HL-60/S4 (cell line): Measurements from ENCODE around the gene CMTR1.
"Not testable (repeated sequence)": the region's sequence is repeated elsewhere in the genome, so short reads cannot be mapped to it uniquely, and the experiment has no call there.

Experiments
- in situ Hi-C: fragments of 300-500 bp; cut with MboI; formaldehyde crosslinking; loops from 2 replicates; pipeline ENCODE4 v1.14.3; 2022; ENCODE audit warnings: low sequenced_read_pairs

CMTR1 gene

DNA sequence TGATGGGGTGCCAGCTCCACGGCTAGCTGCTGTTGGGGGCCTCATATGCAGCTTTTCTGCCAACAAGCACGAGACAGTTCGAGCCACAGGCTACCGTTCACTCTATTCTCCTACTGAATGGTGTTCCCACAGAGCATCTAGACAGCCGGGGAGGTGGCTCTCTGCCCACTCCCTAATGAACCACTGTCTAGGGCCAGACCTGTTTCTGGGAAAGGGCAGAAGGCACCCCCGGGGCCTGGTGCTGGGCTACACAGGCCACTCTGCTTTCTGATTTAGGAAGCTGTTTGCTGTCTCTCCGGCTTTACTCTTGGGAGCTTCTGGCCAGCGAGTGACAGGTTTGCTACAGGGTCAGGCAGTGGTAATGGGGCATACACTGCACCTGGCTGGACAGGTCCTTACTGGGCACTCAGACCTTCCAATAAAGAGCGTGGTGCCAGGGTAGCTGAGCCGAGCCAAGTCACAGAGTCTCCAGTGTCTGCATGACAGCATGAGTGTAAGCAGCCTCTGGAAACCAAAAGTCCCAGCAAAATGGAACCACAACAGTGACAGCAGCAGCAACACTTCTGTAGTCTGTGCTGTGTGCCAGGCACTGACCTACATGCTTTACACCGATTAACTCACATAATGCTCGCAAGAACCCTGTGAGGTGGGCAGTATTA lies 58.3 kb downstream of the CMTR1 start:
- in situ Hi-C loops, result no loop called here

DNA sequence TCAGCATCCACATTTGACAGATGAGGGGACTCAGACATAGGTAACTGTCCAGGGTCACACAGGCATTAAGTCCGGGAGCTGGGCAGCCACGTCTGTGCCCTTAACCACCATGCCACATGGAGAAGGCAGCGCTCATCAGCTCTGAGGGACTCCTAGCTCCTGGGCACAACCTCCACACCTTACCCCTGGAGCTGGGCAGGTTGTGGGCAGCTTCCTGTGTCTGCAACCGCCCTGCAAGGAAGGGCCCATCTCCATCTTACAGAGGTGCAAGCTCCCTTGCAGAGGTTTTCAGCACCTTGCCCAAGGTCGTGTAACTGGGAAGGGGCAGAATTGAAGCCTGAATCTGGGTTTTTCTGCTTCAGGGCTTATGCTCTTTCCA lies 58.8 kb downstream of the CMTR1 start:
- in situ Hi-C loops, result no loop called here

DNA sequence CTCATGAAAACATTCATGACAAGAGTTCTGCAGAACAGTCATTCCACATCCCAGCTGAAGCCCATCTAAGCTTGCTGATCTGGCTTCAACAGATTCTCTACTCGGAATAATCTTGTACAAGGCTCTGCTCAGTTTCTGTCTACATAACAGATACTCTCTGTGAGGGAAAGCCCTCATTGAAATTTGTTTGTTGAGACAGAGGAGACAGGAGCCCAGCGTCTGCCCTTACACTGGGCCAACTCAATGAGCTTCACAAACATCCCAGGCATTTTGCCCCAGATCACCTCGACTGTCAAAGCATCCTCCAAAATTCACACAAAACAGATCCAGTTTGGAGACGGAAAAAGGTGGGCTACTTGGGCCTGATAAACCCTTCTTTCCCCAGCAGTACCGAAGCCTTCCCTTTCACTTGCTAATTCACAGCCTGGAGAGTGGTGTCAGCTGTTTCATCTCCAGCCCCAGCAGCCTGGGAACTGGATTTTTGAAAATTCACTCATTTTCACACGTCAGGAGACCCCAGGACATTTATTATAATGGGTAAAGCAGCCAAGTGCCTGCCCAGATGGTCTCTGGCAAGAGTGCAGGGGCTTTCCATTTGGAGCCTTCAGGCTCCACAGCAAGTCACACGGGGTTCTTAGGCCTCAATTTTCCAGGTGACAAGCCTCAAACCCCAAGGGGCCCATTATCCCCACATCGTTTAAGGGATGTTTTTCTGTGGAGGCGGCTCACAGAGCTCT lies 59.4 kb downstream of the CMTR1 start:
- in situ Hi-C loops, result no loop called here

DNA sequence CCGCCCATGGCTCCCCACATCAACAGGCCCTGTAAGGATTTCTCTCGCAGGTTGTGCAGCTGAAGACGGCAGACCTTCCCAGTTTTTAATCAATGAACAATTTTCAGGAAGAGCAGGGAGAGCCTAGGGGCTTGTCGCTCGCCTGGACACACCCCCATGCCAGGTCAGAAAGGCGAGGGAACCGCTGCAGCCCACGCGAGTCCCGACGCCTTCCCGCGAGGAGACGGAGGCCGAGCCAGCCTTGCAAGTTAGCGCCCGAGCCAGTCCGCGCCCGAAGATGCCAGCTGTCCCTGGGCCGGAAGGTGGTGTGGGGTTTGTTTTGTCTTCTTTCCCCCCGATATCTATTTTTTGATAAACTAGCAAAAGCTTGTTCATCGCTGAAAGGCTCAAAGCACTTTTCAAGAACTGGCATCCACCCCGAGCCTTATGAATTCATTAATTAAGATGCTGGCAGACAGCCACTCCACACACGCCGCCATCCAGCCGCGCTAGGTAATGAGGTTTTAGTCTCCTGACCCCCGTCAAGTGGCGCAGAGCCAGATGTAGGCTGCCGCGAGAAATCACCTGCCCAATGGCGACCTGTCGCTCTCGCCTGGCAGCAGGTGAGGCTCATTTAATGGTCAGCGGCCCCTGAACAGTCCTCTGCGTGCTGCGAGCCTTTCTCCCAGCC lies 60.1 kb downstream of the CMTR1 start:
- in situ Hi-C loops, result no loop called here

DNA sequence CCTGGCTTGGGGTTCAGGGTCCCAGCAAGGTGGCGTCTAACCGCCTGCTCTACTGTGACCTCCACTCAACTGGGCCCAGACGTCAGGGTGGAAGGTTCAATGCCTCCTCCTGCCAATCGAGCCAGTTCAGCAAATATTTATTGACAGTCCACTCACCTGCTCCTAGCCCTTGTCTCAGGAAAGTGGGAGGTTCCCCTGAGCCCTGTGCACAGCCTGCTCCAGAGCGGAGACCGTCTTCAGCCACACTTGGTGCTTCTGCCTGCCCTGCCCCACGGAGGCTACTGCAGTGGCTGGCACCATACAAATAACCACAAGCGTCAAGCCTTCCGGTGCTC lies 60.6 kb downstream of the CMTR1 start:
- in situ Hi-C loops, result no loop called here

DNA sequence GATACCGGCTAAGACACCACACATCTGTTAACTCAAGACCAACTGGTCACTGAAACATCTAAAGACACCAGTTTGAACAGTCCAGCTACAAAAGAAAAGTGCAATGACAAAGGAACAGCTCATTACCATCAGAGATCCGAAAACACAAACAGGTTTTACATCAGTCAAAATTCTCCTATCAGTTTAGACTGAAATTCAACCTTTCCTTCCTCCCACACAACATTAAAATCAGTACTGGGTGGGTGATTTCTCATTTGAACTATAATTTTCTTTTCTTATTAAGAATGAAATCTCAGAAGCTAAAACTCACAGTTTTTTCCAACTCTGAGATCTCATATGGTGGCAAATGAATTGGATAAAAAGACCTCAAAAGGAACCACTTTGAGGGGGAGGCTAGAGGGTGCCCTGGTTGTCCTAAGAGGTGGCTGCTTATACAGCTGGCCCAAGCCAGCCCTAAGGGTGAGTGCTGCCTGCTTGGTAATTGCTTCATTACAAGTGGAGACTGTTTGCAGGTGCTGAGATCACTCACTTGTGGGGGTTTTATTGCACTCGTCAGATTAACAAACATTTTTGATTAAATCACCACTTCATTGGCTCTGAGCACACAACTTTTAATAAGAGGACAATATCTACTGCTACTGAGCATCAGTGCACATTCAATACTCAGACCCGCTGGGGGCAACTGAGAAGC lies 62.4 kb downstream of the CMTR1 start:
- in situ Hi-C loops, result no loop called here

DNA sequence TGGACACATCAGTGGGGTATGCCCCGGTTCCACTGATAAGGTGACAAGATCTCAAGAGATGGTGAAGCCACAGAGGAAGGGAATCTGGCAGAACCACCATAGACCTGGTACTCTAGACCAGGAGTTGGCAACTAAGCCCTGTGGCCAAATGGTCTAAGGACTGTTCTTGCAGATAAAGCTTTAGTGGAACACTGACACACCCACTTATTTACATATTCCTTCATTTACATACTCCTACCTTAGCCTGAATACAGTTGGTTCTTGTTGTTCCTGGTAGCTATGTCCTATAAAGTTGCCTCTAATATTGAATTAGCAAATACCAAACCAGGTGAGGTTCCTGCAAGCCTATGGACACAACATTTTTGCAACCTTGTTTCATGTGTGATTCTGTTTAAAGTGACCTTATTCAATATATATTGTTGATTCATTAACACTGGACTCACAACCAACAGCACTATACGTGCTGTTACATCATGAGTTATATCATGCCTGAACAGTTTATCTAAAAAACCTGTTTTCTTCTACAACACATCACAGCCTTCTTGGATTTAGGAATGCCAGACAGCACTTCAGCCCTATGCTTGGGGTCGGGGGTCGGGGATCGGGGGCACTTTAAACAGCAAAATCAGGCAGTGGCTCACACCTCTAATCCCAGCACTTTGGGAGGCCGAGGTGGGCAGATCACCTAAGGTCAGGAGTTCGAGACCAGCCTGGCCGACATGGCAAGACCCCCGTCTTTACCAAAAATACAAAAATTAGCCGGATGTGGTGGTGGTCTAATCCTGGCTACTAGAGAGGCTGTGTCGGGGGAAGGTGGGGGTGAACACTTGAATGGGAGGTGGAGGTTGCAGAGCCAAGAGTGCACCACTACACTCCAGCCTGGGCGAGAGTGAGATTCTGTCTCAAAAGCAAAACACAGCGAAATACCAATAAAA lies 64.2 kb downstream of the CMTR1 start:
- in situ Hi-C loops, result no loop called here

DNA sequence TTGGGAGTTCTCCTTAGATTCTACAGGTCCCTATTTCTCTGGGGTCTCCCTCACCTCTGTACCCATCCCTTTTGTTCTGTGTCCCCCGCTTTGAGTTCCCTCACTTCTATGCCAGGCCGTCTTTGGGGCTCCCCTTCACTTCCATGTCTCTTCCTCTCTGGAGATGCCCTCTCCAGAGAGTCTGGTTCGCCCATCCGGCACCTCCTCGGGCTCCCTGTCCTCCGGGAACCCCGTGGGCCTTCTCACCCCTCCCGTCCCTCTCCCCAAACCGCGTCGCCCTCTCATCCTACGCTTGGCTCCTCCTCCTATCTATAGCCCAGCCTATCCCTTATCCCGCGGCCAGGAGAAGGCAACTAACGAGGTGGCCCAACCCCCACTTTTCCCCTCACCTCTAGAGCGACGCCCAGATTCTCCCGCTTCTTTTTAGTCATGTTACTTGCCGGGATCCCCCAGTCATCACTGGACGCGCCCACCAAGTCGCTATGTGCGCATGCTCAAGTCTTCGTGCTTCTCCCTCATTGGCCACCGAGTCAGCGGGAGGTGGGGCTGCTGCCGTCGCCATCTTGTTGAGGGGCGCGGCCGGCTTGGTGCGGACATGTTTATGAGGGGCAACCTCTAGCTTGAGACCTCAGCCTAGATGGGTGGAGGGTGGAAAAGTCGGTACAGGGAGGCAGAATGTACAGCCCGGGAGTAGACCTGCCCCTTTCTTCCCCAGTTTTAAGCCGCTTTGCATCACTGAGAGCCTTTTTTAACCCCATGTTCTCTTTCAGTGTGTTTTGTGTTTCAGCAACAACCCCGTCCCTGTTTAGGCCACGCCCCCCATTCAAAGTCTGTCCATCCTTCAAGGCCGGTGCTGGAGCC lies 66.6 kb downstream of the CMTR1 start, which contains the start of gene CCDC167:
TSS of gene CCDC167 (minus strand) at position 461 of the 861 bp plus-strand sequence. CDS start at position 431, 30 bp downstream.
- in situ Hi-C loops, result no loop called here

DNA sequence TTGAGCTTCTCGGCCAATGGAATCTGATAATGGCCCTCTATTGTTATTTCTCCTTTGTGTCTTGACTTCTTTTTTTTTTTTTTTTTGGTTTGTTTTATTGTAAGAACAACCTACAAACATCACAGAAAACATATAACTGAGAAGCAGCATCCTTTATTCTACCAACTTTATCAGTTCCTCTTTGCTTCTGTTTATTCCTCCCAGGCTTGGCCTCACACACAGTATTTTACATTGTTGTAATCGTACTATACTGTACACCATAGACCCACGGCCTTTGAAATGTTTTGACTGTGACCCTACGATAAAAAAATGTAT lies 67.2 kb downstream of the CMTR1 start:
- in situ Hi-C loops, result no loop called here

DNA sequence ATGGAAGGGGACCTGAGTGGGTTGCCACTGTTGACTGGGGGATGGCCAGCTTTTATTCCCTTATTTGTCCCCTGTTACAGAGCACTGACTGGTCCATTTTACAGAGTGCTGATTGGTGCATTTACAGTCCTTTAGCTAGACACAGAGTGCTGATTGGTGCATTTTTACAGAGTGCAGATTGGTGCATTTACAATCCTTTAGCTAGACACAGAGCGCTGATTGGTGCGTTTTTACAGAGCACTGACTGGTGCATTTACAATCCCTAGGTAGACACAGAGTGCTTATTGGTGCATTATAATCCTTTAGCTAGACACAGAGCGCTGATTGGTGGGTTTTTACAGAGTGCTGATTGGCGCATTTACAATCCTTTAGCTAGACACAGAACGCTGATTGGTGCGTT lies 67.9 kb downstream of the CMTR1 start:
- in situ Hi-C loops, result not testable (repeated sequence)

DNA sequence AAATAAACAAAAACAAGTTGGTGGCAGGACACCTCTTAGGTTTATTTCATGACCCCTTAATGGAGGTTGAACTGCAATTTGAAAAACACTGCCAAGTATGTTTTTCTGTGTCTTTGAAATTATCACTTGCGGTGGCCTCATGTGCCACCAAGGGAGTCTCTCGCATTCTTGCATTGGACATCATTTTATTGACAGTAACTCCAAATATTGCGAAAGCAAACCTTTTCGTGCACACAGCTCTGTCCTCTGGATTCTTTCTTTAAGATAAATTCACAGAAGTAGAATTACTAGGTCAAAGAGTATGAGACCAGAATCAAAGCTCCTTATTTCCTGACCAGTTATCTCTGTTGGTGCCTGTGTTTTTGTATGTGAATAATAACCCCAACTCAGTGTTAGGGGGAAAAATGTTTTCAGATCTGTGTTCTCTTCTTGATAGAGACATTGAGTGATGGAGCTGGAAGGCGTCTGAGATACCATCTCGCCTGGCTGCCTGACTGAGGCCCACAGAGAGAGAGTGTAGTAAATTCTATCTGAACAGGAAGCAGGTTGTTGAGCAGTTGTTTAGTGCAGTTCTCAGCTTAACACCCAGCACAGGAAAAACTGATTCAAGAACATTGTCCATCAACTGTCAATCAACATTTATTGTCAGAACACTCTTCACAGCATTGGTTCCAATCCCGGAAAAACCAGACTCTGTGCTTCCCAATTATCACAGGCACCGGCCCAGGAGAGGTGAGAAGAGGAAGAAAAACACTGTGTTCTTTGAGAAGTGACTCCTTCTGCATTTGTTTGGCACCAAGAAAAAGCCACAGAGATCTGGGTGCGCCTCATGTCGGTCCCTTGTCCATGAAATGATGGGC lies 68.8 kb downstream of the CMTR1 start:
- in situ Hi-C loops, result no loop called here

DNA sequence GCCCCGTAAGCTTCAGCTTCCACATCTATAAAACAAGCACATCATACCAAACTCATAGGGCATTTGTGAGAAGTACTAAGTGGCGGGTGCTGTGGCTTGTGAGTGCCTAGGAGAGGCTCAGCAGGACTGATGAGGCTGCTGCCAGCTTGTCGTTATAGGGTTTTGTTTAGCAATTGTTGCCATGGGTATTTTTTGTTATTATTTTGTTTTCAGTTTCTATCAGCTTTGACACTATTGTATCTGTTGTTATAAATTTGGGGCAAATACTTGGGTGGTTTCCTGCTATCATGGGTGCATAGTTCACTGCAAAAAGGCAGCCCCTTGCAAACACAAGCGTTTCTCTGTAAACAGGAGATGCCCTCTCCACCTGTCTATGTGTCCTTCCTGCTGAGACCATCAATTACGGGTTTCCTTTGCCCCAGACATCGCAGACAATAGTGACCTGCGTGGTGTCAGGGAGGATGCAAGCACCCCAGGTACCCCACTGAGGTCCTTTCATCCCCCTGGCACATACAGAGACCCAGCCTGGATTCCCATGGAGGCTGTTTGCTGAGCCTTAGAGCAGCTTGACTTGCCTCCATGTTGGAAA lies 69.8 kb downstream of the CMTR1 start:
- in situ Hi-C loops, result no loop called here

DNA sequence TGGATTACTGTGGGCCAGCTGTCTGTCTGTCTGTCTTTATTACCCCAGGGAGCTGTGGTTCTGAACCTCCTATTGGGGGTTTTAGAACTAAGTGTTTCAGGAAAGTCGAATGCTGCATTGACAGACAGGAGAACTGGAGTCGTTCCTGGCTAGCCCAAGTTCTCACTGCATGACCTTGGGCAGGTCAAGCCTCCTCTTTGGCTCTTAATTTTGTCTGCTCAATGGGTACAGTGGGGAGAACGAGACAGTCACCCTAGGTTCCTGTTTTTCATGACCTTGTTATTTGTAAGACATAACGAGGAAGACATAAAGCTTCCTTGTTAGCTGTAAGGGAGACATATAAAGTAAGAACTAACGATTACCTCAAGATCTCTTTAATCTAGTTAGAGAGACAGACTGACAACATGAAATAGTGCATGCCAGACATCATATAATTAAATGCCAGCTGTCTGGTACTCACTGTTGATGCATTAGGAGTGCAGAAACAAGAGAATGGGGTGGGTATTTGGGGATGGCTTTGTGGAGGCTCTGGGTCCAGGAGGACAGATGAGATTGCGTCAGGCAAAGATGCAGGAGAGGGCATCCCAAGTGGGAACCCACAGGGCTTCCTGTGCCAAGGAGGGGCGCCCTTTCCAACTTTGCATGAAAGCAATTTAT lies 70.4 kb downstream of the CMTR1 start:
- in situ Hi-C loops, result no loop called here

DNA sequence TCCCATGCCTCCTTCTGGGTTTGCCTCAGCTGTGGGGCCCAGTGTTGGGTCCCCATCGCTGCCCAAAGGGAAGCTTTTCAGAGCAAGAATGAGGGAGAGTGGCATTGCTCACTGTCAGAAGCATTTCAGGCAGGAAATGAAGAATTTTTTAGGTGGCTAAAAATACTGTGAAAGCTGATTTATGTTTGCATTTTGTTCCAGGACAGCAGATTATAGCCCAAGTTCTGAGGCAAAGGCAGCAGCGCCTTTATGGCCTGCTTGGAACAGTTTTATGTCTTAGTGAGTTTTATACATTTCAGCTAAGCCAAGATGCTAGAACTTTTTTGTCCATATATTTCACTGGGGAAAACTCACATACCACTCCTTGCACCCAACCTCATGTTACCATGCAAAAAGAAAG lies 71.0 kb downstream of the CMTR1 start:
- in situ Hi-C loops, result no loop called here

DNA sequence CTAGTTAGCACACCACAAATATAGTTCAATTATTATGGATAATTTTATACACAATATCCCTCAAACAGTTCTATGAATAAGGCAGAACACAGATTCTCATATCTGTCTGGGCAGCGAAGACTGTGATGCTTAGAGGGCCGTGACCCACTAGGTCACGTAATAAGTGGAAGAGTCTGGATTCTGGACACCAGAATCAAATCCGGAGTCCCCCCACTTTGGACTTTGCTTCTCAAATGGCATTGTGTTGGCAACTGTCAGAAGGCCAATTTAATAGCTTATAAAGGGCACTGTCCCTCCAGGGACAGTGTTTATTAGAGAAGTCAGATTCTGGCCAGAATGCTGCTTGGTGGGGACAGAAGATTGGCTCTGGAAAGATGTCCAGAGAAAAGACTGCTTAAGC lies 73.5 kb downstream of the CMTR1 start:
- in situ Hi-C loops, result no loop called here

DNA sequence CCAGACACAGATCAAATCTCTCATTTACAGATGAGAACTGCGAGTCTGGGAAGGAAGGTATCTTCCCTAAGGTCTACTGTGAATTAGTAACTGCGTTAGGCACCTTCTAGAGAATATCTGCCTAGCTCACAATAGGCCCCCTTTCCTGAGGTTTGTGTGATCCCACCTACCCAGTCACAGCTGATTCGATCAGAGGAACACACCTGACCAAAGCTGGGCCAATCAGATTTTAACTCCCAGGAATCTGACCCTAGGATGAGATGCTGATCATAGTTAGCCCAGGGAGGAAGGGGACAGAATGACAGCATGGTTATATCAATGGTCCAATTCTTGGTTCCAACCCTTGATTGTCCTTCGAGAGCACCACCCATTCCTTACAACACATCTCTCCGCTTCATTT lies 74.1 kb downstream of the CMTR1 start:
- in situ Hi-C loops, result no loop called here

DNA sequence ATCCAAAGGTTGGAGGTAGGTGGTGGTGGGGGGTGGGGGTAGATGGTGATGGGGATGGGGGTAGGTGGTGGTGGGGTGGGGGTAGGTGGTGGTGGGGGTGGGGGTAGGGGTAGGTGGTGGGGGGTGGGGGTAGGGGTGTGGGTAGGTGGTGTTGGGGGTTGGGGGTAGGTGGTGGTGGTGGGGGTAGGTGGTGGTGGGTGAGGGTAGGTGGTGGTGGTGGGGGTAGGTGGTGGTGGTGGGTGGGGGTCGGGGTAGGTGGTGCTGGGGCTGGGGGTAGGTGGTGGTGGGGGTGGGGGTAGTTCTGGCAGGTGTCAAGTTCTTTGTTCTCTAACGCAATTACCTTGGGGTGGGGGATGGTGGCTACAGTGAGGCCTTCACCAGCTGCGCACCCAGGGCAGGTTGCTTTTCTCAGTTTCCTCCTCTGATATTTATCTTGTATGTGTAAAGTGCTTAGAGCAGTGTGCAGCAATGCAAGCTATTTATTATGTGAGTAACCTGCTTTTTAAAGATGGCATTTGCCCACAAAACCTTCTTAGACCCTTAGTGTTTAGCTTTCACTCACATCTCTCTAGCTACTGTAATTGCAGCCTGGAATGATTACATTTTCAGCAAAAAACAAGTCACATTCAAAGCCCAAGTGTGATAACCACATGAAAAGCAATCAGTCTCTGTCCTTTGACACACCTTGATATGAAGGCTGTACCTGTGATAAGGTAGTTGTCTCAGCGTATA lies 74.8 kb downstream of the CMTR1 start:
- in situ Hi-C loops, result no loop called here
